ENCODE results near the gene PICALM. TPM values are rescaled to one million over a fixed set of nuclear protein-coding genes. Genes with fewer than 3 reads are reported as not detected.
A peak's percentile ranks its signal among the peaks of the same experiment; 100 is the strongest.

PICALM gene
- total RNA-seq, 2 experiments from 2014 or later, result 194 to 199 TPM

DNA sequence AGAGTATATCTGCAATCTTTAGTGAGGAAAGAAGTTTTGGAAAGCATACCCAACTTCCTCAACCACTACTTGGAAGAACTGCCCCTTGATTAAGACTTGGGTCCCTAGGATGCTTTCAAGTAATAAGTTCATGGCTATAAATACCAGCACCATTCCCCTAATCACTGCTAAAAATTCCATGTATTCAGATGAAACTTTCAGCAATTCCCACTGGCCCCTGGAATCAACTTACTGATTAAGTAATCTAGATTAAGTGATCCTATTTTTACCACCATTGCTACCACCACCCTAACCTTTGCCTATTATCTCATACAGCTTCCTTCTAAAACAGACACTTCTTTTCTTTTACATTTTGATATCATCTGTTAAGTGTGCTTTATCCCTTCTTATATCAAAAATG, 10.5 kb downstream of the PICALM start:
- Mint-ChIP-seq H3K36me3 (ENCODE audit: low read depth) (peaks cover 69% of the 10 kb centered on the region), H3K9me3 (no peaks in the 10 kb centered on the region), H3K4me3 (no peak overlapping the region), H3K27me3 (no peaks in the 10 kb centered on the region), H3K27ac (peak overlapping the region; percentile 3), H3K4me1 (peaks cover 89% of the 10 kb centered on the region)
- POLR2A ChIA-PET, result interaction anchor here (0.9 to 1.5 kb wide), 3 partner anchors 10 to 17 kb away, joined by 3 to 11 read pairs (median 4); partner anchors contain the start of gene PICALM
- CTCF ChIA-PET, result interaction anchor here (1.2 to 1.4 kb wide), 2 partner anchors 10 to 234 kb away, joined by 3 to 8 read pairs; partner anchors contain the start of gene PICALM
- DNase-seq, result no peak

DNA sequence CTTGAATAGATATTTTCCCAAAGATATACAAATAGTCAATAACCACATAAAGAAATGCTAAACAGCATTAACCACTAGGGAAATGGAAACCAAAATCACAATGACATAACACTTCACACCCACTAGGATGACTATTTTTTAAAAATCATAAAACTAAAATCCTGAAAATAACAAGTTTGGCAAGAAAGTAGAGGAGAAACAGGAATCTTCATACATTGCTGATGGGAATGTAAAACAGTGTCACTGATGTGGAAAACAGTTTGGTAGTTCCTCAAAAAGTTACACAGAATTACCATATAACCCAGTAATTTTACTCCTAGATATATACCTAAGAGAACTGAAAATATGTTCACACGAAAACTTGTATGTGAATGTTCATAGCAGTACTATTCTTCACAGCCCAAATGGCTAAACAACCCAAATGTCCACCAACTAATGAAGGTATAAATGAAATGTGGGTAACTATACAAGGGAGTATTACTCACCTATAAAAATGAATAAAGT, 12.5 kb downstream of the PICALM start:
- no peak overlapping the region for H3K4me3 Mint-ChIP-seq
- H3K27ac Mint-ChIP-seq, result peak overlapping the region; percentile 10
- ChIA-PET POLR2A (interaction anchor here (1.5 kb wide), 1 partner anchor 13 kb away, joined by 6 read pairs; the partner anchor contains the start of gene PICALM), CTCF (no interaction called here)
- peaks cover 90% of the 10 kb centered on the region for H3K4me1 Mint-ChIP-seq
- H3K27me3 Mint-ChIP-seq, result no peaks in the 10 kb centered on the region
- peaks cover 79% of the 10 kb centered on the region for H3K36me3 Mint-ChIP-seq (ENCODE audit: low read depth)
- peaks cover 8% of the 10 kb centered on the region for H3K9me3 Mint-ChIP-seq
- DNase-seq, result no peak

DNA sequence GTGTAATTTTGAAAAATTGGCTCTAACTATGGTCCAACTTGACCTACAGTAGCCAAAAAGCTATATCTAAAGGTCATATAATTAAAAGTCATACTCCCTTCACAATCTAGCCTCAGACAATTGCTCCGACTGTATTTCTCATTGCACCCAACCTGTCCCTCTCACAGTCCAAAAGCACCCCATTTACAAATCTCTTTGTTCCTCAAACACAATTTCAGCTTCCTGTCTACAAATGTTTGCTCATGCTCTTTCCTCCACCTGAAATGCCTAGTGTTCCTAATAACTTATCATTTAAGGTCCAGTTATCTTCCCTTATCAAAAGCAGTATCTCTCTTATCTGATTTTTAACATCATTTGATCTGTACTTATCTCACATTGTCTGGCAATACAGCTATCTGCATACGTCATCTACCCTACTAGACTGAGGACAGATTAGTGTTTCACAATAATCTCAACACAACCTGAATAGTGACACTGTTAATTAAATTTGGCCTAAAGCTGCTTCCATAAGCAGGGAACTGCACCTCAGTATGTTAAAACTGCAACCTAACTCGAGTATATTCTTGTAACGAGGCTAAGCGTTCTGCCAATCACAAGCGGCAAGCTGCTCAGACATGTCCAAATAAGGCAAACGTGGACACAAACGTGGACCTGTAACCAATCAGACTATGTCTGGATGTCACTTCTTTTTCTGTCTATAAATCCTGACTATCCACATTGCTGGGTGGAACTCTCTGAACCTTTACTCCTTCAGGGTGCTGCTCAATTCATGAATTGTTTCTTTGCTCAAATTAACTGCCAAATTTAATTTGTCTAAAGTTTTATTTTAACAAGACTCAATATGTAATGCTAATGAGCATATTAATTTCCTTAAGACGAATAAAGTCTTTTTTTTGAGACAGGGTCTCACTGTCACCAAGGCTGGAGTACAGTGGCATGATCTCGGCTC, 15.9 kb downstream of the PICALM start:
- Mint-ChIP-seq H3K9me3 (peaks cover 8% of the 10 kb centered on the region), H3K4me3 (no peak overlapping the region), H3K27ac (peak overlapping the region; percentile 1), H3K4me1 (peaks cover 86% of the 10 kb centered on the region), H3K36me3 (ENCODE audit: low read depth) (peaks cover 63% of the 10 kb centered on the region), H3K27me3 (no peaks in the 10 kb centered on the region)
- DNase-seq, result no peak
- ChIA-PET POLR2A (interaction anchor here (0.6 to 2.2 kb wide), 2 partner anchors 15 to 26 kb away, joined by 3 to 10 read pairs; no protein-coding TSS in a partner anchor), CTCF (interaction anchor here (0.8 to 1.3 kb wide), 2 partner anchors 141 to 166 kb away, joined by 3 to 4 read pairs; no protein-coding TSS in a partner anchor)

DNA sequence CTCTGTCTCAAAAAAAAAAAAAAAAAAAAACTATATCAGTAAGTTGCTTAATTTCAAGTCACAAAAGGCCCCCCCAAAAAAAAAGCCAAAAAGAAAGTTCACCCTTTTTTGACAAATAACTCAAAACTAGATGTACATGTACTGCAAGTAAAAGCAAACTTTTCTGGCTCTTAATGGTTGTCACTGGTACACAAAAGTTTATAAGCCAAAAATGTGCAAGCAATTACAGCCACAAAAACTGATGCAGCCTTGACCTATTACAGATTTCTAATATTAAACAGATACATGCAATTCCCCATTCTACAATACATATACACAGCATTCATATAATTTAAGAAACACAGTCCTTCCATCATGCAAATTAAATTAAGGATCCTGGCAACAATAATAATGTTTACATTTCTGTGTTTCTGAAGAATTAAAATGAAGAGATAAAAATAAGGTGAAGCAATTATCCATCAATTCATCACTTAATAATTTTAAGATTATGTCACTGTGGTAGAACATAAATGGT, 18.6 kb downstream of the PICALM start:
- CTCF ChIA-PET, result interaction anchor here (1.1 to 1.8 kb wide), 2 partner anchors 8 to 85 kb away, joined by 5 to 8 read pairs; no protein-coding TSS in a partner anchor
- peaks cover 8% of the 10 kb centered on the region for H3K9me3 Mint-ChIP-seq
- peaks cover 52% of the 10 kb centered on the region for H3K36me3 Mint-ChIP-seq (ENCODE audit: low read depth)
- no peak for DNase-seq
- H3K4me1 Mint-ChIP-seq, result peaks cover 91% of the 10 kb centered on the region
- peak overlapping the region; percentile 42 for H3K27ac Mint-ChIP-seq
- H3K27me3 Mint-ChIP-seq, result no peaks in the 10 kb centered on the region
- POLR2A ChIA-PET, result interaction anchor here (2.2 kb wide), 1 partner anchor 17 kb away, joined by 10 read pairs; no protein-coding TSS in a partner anchor
- H3K4me3 Mint-ChIP-seq, result no peak overlapping the region

DNA sequence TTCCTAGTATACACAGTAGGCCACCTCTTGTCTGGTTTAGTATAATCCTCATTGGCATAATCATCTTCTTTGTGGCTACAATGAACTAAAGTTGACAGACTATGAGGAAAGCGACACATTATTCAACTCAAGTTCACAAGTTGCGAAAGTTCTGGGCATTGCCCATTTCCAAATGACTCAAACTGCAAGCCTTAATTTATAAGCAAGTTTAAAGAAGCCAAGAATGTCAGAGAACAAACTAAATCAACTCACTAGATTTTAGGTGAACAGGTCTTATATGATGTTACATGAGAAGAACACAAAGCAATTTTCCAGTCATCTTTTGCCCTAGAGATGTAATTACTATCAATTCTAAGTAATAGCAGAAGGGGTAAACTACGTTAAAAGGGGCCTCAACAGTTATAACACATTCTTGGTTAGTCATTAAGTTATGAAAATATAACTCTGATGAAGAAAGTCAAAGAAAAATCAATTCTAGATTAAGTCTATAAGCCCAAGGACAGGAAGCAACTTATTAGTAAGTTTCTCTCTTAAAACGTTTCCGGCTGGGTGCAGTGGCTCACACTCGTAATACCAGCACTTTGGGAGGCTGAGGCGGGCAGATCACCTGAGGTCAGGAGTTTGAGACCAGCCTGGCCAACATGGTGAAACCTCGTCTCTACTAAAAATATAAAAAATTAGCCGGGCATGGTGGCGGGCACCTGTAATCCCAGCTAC, 21.5 kb downstream of the PICALM start:
- H3K4me3 Mint-ChIP-seq, result peak overlapping the region; percentile 65
- H3K27me3 Mint-ChIP-seq, result no peaks in the 10 kb centered on the region
- DNase-seq, result peak; percentile 65
- peaks cover 90% of the 10 kb centered on the region for H3K4me1 Mint-ChIP-seq
- peak overlapping the region; percentile 91 for H3K27ac Mint-ChIP-seq
- peaks cover 36% of the 10 kb centered on the region for H3K36me3 Mint-ChIP-seq (ENCODE audit: low read depth)
- POLR2A ChIA-PET, result interaction anchor here (0.8 to 2.2 kb wide), 4 partner anchors 20 to 146 kb away, joined by 3 to 23 read pairs (median 4); partner anchors contain the start of gene PICALM
- CTCF ChIA-PET, result interaction anchor here (1.2 kb wide), 1 partner anchor 129 kb away, joined by 3 read pairs; no protein-coding TSS in a partner anchor
- peaks cover 4% of the 10 kb centered on the region for H3K9me3 Mint-ChIP-seq

DNA sequence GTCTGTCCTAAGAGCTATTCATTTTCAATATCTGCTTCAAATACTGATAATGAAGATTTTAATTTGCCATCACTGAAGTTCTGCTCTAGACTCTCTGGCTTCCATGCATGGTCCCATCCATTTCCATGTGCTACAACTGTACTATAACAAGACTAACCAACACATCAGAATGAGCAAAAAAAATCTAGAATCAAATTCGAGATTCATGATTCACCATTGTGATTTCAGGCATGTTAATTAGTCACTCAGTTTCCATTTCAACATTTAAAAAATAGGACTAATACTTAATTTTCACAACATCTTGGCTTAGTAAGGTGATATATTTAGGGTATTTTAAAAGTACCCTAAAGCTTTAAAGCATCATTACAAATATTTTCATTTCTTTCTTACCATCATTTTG, 22.8 kb downstream of the PICALM start:
- no peak overlapping the region for H3K4me3 Mint-ChIP-seq
- H3K9me3 Mint-ChIP-seq, result no peaks in the 10 kb centered on the region
- H3K27me3 Mint-ChIP-seq, result no peaks in the 10 kb centered on the region
- ChIA-PET POLR2A (interaction anchor here (0.9 to 1.5 kb wide), 2 partner anchors 21 to 148 kb away, joined by 3 to 6 read pairs; no protein-coding TSS in a partner anchor), CTCF (interaction anchor here (0.7 to 1.8 kb wide), 3 partner anchors 147 to 246 kb away, joined by 3 to 11 read pairs (median 3); no protein-coding TSS in a partner anchor)
- H3K36me3 Mint-ChIP-seq (ENCODE audit: low read depth), result peaks cover 27% of the 10 kb centered on the region
- H3K27ac Mint-ChIP-seq, result peak overlapping the region; percentile 91
- no peak for DNase-seq
- H3K4me1 Mint-ChIP-seq, result peaks cover 91% of the 10 kb centered on the region

- ChIA-PET POLR2A (interaction anchor here (0.6 to 1.9 kb wide), 6 partner anchors 15 to 200 kb away, joined by 3 to 12 read pairs (median 4); partner anchors contain the start of gene PICALM), CTCF (interaction anchor here (0.5 to 3.0 kb wide), 7 partner anchors 24 to 244 kb away, joined by 3 to 20 read pairs (median 3); partner anchors contain the start of gene PICALM)
- peaks cover 82% of the 10 kb centered on the region for H3K4me1 Mint-ChIP-seq
- no peak overlapping the region for H3K4me3 Mint-ChIP-seq
- no peaks in the 10 kb centered on the region for H3K27me3 Mint-ChIP-seq
- no peaks in the 10 kb centered on the region for H3K9me3 Mint-ChIP-seq
- peaks cover 23% of the 10 kb centered on the region for H3K36me3 Mint-ChIP-seq (ENCODE audit: low read depth)
- DNase-seq, result no peak
- H3K27ac Mint-ChIP-seq, result peak overlapping the region; percentile 33
These were observed 24.9 kb downstream of the PICALM start for GRCh38 chr11:86043765-86044503.

GRCh38 chr11:86041975-86042378, 26.9 kb downstream of the PICALM start:
- peak; percentile 52 for DNase-seq
- Mint-ChIP-seq H3K9me3 (no peaks in the 10 kb centered on the region), H3K27me3 (no peaks in the 10 kb centered on the region), H3K4me3 (no peak overlapping the region), H3K4me1 (peaks cover 67% of the 10 kb centered on the region), H3K27ac (peak overlapping the region; percentile 1), H3K36me3 (ENCODE audit: low read depth) (peaks cover 21% of the 10 kb centered on the region)
- ChIA-PET CTCF (interaction anchor here (0.6 to 3.4 kb wide), 35 partner anchors 9 to 252 kb away, joined by 3 to 76 read pairs (median 4); partner anchors contain the start of genes CCDC83 and PICALM), POLR2A (interaction anchor here (0.6 to 2.1 kb wide), 9 partner anchors 17 to 174 kb away, joined by 3 to 16 read pairs (median 3); partner anchors contain the start of gene PICALM)

DNA sequence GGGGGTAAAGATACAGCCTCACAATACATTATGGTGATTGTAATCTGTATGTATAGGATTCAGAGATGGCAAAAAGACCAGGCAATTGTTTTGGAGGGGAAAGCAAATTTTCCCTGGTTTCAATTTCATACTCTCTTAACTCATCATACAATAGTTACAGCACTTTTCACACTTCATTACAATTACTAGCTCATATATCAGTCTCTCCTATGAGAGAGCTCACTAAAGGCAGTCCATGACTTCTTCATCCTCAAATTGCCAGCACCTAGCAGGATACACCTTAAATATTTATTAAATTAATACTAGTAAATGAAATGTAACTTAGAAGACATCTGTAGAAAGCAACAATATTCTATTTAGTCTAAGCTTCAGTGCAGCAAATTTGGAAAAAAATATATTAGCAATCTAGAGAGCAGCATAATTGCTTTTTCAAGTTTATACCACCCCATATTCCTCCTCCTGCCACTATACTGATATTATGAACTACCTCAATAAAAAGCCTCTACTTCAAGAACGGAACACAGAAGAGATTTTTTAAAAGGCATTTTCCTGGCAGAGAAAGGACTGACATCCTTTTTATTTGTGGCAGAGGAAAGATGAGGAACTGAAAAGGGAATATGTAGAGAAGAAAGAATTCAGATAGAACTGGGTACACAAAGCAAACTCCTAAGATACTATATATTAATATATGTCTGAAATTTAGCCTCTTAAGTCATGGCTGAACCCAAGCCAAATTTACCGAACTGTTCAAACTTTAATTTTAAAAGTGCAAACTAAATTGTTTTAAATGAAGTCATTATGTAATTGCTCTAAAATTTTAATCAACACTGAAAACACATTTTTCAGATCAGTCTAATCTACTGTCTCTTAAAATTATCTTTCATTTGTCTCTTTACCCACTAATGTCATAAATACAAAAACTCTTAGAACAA, 27.7 kb downstream of the PICALM start:
- peaks cover 25% of the 10 kb centered on the region for H3K36me3 Mint-ChIP-seq (ENCODE audit: low read depth)
- peak overlapping the region; percentile 40 for H3K27ac Mint-ChIP-seq
- no peak overlapping the region for H3K4me3 Mint-ChIP-seq
- DNase-seq, result no peak
- POLR2A ChIA-PET, result interaction anchor here (0.6 to 2.1 kb wide), 9 partner anchors 17 to 204 kb away, joined by 3 to 16 read pairs (median 3); partner anchors contain the start of gene PICALM
- CTCF ChIA-PET, result interaction anchor here (0.6 to 3.4 kb wide), 33 partner anchors 10 to 253 kb away, joined by 3 to 76 read pairs (median 4); partner anchors contain the start of genes CCDC83 and PICALM
- no peaks in the 10 kb centered on the region for H3K27me3 Mint-ChIP-seq
- no peaks in the 10 kb centered on the region for H3K9me3 Mint-ChIP-seq
- H3K4me1 Mint-ChIP-seq, result peaks cover 63% of the 10 kb centered on the region

DNA sequence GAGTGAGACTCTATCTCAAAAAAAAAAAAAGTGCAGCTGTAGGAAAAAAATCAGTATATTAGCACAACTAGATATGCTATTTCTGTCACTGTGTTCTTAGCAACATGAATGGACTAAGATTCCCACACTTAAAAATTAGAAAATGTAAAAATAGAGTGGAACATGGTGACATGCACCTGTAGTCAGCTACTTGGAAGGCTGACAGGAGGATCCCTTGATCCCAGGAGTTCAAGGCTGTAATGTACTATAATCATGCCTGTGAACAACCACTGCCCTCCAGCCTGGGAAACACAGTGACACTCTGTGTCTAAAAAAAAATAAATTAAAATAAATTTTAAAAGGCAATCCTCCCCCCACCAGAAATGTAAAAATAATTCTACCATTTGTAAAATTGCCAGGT, 29.8 kb downstream of the PICALM start:
- H3K4me1 Mint-ChIP-seq, result peaks cover 55% of the 10 kb centered on the region
- POLR2A ChIA-PET, result no interaction called here

More for the DNA sequence above, 29.8 kb downstream of the PICALM start:
- CTCF ChIA-PET, result interaction anchor here (0.6 to 0.8 kb wide), 2 partner anchors 155 to 180 kb away, joined by 3 read pairs; no protein-coding TSS in a partner anchor
- no peak for DNase-seq
- Mint-ChIP-seq H3K36me3 (ENCODE audit: low read depth) (peaks cover 27% of the 10 kb centered on the region), H3K9me3 (no peaks in the 10 kb centered on the region), H3K27ac (no peak overlapping the region), H3K4me3 (no peak overlapping the region), H3K27me3 (no peaks in the 10 kb centered on the region)
